Loucy (cell line): ENCODE results near the gene CCL1.

ENCODE experiments used
- CTCF ChIP-seq: fragments of 200-600 bp; sonication (generic); conservative IDR thresholded peaks from 2 replicates; pipeline ENCODE4 v1.5.1; 2014; ENCODE audit warnings: mild to moderate bottlenecking, antibody characterized with exemption, low read length
- EZH2phosphoT487 ChIP-seq: fragments of 200-600 bp; IDR thresholded peaks from 2 replicates; pipeline ENCODE4 v1.6.1; 2018; ENCODE audit warnings: antibody characterized with exemption, mild to moderate bottlenecking, moderate library complexity, borderline replicate concordance

- no peak for TF ChIP-seq CTCF
- no peak for TF ChIP-seq EZH2phosphoT487
Observed at GRCh38 chr17:34365340-34365739, 2.3 kb upstream of the CCL1 start.
